Measurements from ENCODE around the gene ZBP1. TPM values are rescaled to one million over a fixed set of nuclear protein-coding genes. Genes with fewer than 3 reads are reported as not detected.

ZBP1 gene
- total RNA-seq, 1 donor from 2014 or later: not detected

DNA sequence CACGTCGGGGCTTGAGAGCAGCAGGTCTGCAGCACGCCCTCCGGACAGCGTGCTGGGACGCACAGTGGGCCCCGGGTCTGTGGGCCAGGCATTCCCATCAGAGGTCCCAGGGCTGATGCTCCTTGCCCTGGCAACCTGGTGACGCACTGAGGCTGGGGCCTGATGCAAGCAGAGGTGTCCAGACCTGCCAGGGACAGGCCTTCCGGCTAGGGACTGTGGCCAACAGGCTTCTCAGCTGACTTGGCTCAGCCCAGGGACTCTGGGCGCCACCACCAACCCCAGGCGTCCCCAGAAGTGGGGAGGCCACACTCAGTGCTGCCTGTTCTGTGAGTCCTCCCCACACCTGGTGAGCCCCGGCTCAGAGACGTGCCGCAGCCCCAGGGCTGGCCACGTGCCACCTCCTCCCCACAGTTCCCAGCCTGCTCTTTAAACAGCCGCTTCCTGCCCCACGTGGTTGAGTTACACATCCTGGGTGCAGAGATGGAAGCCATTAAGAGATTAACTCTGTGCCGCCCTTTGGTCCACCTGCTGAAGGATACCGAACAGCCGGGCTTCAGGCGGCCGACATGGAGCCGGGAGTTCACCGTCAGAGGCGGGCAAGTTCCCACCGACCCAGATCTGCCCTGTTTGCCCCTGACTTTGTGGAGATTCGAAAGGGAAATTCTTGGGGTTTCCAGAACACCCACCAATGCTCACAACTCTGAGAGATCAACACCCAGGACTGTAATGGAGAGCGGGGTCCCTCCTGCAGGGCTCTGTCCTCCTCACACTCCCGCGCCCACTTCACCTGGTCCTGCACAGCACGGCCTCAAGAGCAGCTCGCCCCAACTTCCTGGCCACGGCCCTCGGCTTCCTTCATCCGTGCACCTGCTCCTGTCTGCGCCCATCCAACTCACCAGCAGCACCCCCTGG is 37.6 kb upstream of the ZBP1 start:
- Mint-ChIP-seq H3K4me1 (ENCODE audit: low read depth) (peaks cover 3% of the 10 kb centered on the region), H3K27ac (no peak overlapping the region), H3K36me3 (ENCODE audit: insufficient read depth) (no peaks in the 10 kb centered on the region), H3K27me3 (no peaks in the 10 kb centered on the region), H3K4me3 (ENCODE audit: low read depth) (no peak overlapping the region), H3K9me3 (ENCODE audit: low read depth) (no peaks in the 10 kb centered on the region)
- TF ChIP-seq, protein P1, sequence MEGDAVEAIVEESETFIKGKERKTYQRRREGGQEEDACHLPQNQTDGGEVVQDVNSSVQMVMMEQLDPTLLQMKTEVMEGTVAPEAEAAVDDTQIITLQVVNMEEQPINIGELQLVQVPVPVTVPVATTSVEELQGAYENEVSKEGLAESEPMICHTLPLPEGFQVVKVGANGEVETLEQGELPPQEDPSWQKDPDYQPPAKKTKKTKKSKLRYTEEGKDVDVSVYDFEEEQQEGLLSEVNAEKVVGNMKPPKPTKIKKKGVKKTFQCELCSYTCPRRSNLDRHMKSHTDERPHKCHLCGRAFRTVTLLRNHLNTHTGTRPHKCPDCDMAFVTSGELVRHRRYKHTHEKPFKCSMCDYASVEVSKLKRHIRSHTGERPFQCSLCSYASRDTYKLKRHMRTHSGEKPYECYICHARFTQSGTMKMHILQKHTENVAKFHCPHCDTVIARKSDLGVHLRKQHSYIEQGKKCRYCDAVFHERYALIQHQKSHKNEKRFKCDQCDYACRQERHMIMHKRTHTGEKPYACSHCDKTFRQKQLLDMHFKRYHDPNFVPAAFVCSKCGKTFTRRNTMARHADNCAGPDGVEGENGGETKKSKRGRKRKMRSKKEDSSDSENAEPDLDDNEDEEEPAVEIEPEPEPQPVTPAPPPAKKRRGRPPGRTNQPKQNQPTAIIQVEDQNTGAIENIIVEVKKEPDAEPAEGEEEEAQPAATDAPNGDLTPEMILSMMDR (IDR thresholded peaks at IDR 0.05; ENCODE audit: unreplicated experiment): no peak
- no peak for DNase-seq (ENCODE audit: low spot score, unreplicated experiment)

DNA sequence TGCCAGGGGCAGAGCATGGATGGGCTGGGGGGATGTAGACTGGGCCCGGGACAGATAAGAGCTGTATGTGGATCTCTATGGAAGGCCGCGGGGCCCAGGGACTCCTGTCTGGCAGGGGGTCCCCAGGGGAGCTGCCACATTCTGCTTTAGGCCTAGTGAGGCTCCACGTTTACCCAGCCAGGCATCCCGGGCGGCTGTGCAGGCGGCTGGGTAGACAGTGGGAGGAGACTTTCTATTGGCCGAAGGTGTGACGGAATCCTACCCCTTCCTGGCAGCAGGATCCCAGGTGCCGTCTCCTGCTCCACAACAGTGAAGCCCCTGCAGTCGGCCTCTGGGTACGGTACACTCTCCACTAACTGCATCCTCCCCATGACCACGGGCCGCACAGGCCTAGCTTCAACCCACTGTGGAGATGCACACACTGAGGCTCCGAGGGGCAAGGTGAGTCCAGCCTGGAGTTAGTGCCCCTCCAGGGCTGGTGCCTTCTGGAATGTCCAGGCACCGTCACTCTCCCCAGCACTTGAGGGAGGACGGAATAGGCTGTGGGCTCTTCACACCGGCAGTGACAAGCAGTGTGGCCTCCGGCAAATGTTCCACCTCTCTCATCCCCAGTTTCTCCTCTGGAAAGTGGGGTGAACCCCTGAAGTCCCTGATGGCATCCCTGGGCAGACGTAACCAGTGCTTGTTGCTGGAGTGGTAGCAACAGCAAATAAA is 36.8 kb upstream of the ZBP1 start:
- TF ChIP-seq, protein P1 (IDR thresholded peaks at IDR 0.05; ENCODE audit: unreplicated experiment): no peak
- Mint-ChIP-seq H3K9me3 (ENCODE audit: low read depth) (no peaks in the 10 kb centered on the region), H3K4me1 (ENCODE audit: low read depth) (peaks cover 3% of the 10 kb centered on the region), H3K36me3 (ENCODE audit: insufficient read depth) (no peaks in the 10 kb centered on the region), H3K27me3 (no peaks in the 10 kb centered on the region), H3K27ac (no peak overlapping the region), H3K4me3 (ENCODE audit: low read depth) (no peak overlapping the region)
- no peak for DNase-seq (ENCODE audit: low spot score, unreplicated experiment)

DNA sequence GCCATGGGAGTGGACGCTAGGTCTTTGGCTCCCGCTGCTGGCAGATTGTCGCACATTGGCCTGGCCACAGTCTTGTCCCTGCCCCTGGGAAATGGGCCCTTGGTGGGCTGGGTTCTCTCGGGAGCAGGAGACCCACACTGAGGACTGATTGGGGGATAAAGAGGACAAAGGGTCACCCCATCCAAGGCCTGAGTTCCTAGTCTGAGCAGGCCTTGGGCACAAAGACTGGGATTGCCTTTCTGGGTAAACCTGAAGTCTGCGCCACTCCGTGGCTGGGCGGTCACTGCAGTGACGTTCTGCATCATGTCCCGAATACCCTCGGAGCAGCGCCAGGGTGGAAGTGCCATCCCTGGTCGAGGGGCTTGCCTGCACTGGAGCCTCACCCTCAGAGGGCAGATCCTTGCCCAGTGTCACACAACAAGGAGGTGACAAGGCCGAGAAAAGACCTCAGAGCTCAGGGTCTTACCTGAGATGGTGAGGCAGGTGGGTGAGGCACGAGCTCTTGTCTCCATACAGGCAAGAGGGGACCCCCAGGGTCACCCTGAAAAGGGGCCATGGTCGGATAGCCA is 36.1 kb upstream of the ZBP1 start:
- no peaks in the 10 kb centered on the region for H3K27me3 Mint-ChIP-seq
- peaks cover 1% of the 10 kb centered on the region for H3K36me3 Mint-ChIP-seq (ENCODE audit: insufficient read depth)
- no peak overlapping the region for H3K27ac Mint-ChIP-seq
- H3K4me1 Mint-ChIP-seq (ENCODE audit: low read depth): peaks cover 3% of the 10 kb centered on the region
- DNase-seq (ENCODE audit: low spot score, unreplicated experiment): no peak
- TF ChIP-seq, protein P1 (IDR thresholded peaks at IDR 0.05; ENCODE audit: unreplicated experiment): no peak
- no peak overlapping the region for H3K4me3 Mint-ChIP-seq (ENCODE audit: low read depth)
- no peaks in the 10 kb centered on the region for H3K9me3 Mint-ChIP-seq (ENCODE audit: low read depth)

DNA sequence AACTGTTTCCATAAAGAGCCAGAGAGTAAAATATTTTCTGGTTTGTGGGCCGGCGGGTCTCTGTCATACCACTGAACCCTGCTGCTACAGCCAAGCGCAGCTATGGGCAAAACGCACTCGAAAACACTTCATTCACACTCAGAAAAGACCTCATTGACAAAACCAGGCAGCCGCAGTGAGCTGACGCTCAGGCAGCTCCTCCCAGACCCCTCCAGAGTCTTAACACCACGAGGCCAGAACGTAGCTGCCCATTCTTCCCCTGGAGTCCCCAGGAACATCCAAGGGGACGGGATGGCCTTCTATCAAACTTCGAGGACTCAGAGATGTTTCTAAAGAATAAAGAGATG is 35.6 kb upstream of the ZBP1 start:
- TF ChIP-seq, protein P1 (IDR thresholded peaks at IDR 0.05; ENCODE audit: unreplicated experiment): no peak
- Mint-ChIP-seq H3K4me3 (ENCODE audit: low read depth) (no peak overlapping the region), H3K9me3 (ENCODE audit: low read depth) (no peaks in the 10 kb centered on the region), H3K27me3 (no peaks in the 10 kb centered on the region), H3K36me3 (ENCODE audit: insufficient read depth) (peaks cover 1% of the 10 kb centered on the region), H3K4me1 (ENCODE audit: low read depth) (peaks cover 4% of the 10 kb centered on the region), H3K27ac (no peak overlapping the region)
- no peak for DNase-seq (ENCODE audit: low spot score, unreplicated experiment)

All from progenitor cell of endocrine pancreas (in vitro differentiated cells).